GM19452 (cell line): Measurements from ENCODE around the gene DOCK1.
"Not testable (repeated sequence)": the region's sequence is repeated elsewhere in the genome, so short reads cannot be mapped to it uniquely, and the experiment has no call there.

Experiments used
- ATAC-seq: cut with Tn5 transposase; IDR thresholded peaks from one replicate; pipeline ENCODE4 v1.9.1; 2021; ENCODE audit not compliant: unreplicated experiment

Gene DOCK1

GRCh38 chr10:126904818-126905701 lies at the start of gene DOCK1:
Gene DOCK1, plus strand, starts transcription at chr10:126905428. Its CDS starts 90 bp downstream, at chr10:126905518.
- ATAC-seq, result no peak

- no peak for ATAC-seq
Observed at GRCh38 chr10:126857178-126857806, 47.9 kb upstream of the DOCK1 start.

- no peak for ATAC-seq
Observed at GRCh38 chr10:126867567-126868365, 37.5 kb upstream of the DOCK1 start.

- no peak for ATAC-seq
Observed at GRCh38 chr10:126868371-126868770, 36.9 kb upstream of the DOCK1 start.

- ATAC-seq, result no peak
Observed at GRCh38 chr10:126872135-126872534, 33.1 kb upstream of the DOCK1 start.

- no peak for ATAC-seq
Observed at GRCh38 chr10:126872768-126873167, 32.5 kb upstream of the DOCK1 start.

GRCh38 chr10:126876456-126876855 lies 28.8 kb upstream of the DOCK1 start:
- ATAC-seq, result no peak

GRCh38 chr10:126877390-126877789 lies 27.8 kb upstream of the DOCK1 start:
- no peak for ATAC-seq

- ATAC-seq, result no peak
Observed at GRCh38 chr10:126878594-126878993, 26.6 kb upstream of the DOCK1 start.

- ATAC-seq, result no peak
Observed at GRCh38 chr10:126880926-126881325, 24.3 kb upstream of the DOCK1 start.

GRCh38 chr10:126882055-126882454 lies 23.2 kb upstream of the DOCK1 start:
- not testable (repeated sequence) for ATAC-seq

GRCh38 chr10:126888436-126888835 lies 16.8 kb upstream of the DOCK1 start:
- not testable (repeated sequence) for ATAC-seq

- no peak for ATAC-seq
Observed at GRCh38 chr10:126889421-126889820, 15.8 kb upstream of the DOCK1 start.

- ATAC-seq, result not testable (repeated sequence)
Observed at GRCh38 chr10:126890797-126891196, 14.4 kb upstream of the DOCK1 start.

- ATAC-seq, result no peak
Observed at GRCh38 chr10:126892226-126893175, 12.7 kb upstream of the DOCK1 start.

- no peak for ATAC-seq
Observed at GRCh38 chr10:126893206-126893605, 12.0 kb upstream of the DOCK1 start.

- ATAC-seq, result no peak
Observed at GRCh38 chr10:126893841-126894240, 11.4 kb upstream of the DOCK1 start.

GRCh38 chr10:126895214-126895781 lies 9.9 kb upstream of the DOCK1 start:
- no peak for ATAC-seq

GRCh38 chr10:126898460-126898859 lies 6.8 kb upstream of the DOCK1 start:
- no peak for ATAC-seq

- ATAC-seq, result not testable (repeated sequence)
Observed at GRCh38 chr10:126899529-126899928, 5.7 kb upstream of the DOCK1 start.
